AG09319 (cell line): ENCODE data around the gene NDUFS3.

ENCODE experiments used
- DNase-seq: peaks from one replicate; pipeline ENCODE4 v3.0.0-alpha.2; 2010; ENCODE audit warnings: low read depth; ENCODE audit errors: extremely low read depth
- TF ChIP-seq, protein P1 (sequence below): IDR thresholded peaks from 2 replicates; pipeline ENCODE4 v1.5.1; 2011; ENCODE audit warnings: low read depth, mild to moderate bottlenecking, inconsistent platforms, low read length, moderate library complexity

NDUFS3 gene

DNA sequence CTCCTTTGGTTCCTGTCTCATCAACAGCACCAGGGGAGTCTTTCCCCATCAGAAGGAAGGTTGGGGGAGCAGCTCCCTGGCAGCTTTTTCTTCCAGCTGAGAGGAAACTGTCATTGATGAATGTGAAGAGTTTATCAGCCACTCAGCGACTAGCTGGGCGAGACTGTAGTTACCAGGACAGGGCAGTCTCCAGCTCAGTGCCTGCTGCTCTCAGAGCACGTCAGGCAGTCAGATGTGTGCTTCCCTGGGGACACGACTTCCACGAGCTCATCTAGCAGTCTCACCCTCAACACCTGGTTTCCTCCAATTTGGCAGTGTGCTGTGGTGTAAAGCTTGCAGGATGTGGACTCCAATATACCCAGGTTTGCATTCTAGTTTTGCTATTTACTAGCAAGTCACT is 27.9 kb downstream of the NDUFS3 start:
- TF ChIP-seq, protein P1, sequence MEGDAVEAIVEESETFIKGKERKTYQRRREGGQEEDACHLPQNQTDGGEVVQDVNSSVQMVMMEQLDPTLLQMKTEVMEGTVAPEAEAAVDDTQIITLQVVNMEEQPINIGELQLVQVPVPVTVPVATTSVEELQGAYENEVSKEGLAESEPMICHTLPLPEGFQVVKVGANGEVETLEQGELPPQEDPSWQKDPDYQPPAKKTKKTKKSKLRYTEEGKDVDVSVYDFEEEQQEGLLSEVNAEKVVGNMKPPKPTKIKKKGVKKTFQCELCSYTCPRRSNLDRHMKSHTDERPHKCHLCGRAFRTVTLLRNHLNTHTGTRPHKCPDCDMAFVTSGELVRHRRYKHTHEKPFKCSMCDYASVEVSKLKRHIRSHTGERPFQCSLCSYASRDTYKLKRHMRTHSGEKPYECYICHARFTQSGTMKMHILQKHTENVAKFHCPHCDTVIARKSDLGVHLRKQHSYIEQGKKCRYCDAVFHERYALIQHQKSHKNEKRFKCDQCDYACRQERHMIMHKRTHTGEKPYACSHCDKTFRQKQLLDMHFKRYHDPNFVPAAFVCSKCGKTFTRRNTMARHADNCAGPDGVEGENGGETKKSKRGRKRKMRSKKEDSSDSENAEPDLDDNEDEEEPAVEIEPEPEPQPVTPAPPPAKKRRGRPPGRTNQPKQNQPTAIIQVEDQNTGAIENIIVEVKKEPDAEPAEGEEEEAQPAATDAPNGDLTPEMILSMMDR, result no peak
- DNase-seq, result no peak

DNA sequence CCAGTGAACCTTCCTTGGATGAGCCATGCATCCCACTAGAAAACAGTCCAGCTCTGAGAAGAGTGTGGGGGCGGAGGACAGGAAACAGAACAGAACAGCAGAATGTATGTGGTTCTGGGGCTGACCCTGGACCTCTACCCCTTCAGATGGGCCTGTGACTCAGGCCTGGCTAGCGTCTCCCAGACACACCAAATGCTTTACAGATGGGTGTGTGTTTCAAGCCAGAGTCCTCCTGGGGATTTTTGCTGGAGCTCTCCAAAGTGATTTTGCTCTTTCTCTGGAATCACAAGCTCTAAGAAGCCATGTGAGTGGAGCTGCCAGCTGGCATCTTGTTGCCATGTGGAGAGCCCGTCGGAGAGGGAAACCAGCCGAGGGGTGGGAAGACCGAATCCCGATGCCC is 28.5 kb downstream of the NDUFS3 start:
- TF ChIP-seq, protein P1, result no peak
- DNase-seq, result peak; percentile 67

DNA sequence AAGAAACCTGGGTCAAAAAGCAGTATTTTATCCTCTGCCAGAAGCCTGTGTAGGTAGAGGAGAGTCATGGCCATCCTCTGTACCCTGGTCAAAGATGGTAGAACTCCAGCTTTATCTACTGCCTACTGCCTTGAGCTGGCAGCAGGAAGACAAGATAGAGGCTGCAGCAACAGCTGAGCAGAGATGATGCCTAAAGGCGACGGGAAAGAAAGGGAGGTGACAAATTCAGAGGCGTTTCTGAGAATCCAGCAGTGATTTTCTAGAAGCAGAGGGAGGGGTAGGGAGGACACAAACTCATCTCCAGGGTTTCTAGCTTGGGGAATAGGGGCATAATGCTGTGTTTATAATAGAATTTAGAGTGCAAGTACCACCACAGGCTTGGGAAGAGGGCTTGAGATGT is 30.8 kb downstream of the NDUFS3 start:
- TF ChIP-seq, protein P1, result no peak
- no peak for DNase-seq

DNA sequence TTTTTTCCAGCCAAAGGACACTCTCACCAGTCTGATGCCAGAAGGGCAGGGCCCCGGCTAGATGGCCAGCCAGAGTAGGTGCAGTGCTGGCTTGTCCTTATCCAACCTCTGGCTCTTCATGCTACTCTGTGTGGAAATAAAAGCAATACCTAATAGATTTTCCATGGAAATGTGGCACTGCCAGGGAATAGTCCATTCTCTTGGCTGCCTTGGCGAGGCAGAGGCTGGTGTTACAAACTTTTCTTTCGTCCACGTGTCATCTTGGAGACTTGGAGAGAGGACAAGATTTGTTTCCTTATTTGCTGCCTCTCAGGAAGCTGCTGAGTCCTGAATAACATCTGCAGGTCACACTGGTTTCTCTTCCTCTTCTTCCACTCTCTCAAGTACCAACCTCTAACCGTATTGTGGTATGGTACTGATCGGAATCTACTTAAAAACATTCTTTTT is 32.5 kb downstream of the NDUFS3 start:
- TF ChIP-seq, protein P1, result no peak
- no peak for DNase-seq

DNA sequence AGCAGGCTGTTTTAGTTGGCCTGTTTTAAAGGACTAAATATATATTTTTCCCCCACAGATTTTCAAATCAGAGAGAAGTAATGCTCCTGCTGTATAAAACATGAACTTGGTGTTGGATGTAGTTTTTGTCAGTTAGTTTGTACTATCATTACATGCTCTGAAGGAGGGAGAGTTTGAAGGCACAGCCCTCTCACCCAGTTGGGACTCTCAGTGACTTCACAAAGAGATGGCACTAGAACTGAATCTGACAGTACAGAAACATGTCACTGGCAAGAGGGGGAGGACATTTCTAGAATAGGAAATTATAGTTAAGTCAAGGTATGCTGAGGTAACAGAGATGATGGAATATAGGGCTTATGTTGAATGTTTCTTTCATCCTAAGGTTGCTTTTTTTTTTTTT is 36.4 kb downstream of the NDUFS3 start:
- TF ChIP-seq, protein P1, result no peak
- DNase-seq, result no peak

DNA sequence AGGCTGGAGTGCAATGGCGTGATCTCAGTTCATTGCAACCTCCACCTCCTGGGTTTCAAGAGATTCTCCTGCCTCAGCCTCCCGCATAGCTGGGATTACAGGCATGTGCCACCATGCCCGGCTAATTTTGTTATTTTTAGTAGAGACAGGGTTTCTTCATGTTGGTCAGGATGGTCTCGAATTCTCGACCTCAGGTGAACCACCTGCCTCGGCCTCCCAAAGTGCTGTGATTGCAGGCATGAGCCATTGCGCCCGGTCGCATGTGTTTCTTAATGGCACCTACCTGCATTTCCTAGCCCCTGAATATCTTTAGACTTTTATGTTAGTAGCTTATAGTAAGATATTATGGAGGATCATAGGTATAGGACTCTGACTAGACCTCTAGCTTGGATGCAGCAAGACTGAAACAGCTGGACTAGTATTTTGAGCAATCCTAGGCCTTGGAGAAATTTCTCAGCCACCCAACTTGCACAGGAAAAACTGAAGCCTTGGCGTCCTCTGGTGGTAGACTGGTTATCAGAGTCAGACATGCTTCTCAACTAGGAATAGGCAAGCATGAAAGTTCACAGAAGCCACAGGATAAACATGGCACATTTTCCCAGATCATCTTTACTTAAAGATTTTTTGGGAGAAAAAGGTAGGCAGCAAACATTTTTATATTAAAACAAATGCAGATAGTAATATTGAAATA is 38.0 kb downstream of the NDUFS3 start:
- TF ChIP-seq, protein P1, result no peak; the same call in none of the 2 replicates
- peak; percentile 71 for DNase-seq

DNA sequence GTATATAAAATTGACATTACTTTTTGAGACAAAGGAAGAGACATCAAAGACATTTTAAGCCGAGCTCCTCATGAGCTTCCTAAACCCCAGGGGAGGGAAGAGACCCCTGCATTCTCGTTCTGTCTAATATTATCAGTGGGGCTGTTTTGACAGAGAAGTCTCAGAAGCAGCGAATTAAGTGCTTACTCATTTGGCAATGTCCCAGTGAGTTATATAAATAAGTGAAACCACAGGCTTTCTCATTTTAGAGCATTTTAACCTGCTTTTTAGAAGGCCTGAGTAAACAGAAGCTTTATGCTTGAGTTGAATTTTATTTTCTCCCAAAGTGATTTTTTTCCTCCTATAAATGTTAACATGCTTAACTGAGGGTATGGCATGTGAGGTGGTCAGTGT is 38.5 kb downstream of the NDUFS3 start:
- TF ChIP-seq, protein P1, result no peak
- DNase-seq, result peak; percentile 34
